Measurements from ENCODE around the gene AP5B1.

DNA sequence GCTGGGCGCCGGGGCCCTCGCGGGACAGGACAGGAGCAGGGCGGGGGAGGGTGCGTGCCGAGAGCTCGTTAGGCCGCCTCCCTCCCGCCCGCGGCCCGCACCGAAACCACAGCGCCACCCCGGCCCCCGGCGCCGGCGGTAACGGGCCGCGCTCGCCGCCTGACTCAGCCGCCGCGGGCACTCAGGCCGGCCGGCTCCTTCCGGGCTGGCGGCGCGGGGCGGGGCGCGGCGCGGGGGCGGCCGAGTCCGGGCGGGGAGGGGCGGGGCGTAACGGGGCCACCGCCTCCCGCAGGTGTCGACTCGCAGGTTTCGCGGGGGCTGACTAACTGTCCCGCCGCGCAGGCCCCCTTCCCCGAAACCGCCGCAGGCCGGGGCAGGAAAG is at the start of gene AP5B1:
- TF ChIP-seq, protein P1, sequence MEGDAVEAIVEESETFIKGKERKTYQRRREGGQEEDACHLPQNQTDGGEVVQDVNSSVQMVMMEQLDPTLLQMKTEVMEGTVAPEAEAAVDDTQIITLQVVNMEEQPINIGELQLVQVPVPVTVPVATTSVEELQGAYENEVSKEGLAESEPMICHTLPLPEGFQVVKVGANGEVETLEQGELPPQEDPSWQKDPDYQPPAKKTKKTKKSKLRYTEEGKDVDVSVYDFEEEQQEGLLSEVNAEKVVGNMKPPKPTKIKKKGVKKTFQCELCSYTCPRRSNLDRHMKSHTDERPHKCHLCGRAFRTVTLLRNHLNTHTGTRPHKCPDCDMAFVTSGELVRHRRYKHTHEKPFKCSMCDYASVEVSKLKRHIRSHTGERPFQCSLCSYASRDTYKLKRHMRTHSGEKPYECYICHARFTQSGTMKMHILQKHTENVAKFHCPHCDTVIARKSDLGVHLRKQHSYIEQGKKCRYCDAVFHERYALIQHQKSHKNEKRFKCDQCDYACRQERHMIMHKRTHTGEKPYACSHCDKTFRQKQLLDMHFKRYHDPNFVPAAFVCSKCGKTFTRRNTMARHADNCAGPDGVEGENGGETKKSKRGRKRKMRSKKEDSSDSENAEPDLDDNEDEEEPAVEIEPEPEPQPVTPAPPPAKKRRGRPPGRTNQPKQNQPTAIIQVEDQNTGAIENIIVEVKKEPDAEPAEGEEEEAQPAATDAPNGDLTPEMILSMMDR (tag by site-specific recombination; IDR thresholded peaks at IDR 0.05) = no peak
- TF ChIP-seq, protein P2, sequence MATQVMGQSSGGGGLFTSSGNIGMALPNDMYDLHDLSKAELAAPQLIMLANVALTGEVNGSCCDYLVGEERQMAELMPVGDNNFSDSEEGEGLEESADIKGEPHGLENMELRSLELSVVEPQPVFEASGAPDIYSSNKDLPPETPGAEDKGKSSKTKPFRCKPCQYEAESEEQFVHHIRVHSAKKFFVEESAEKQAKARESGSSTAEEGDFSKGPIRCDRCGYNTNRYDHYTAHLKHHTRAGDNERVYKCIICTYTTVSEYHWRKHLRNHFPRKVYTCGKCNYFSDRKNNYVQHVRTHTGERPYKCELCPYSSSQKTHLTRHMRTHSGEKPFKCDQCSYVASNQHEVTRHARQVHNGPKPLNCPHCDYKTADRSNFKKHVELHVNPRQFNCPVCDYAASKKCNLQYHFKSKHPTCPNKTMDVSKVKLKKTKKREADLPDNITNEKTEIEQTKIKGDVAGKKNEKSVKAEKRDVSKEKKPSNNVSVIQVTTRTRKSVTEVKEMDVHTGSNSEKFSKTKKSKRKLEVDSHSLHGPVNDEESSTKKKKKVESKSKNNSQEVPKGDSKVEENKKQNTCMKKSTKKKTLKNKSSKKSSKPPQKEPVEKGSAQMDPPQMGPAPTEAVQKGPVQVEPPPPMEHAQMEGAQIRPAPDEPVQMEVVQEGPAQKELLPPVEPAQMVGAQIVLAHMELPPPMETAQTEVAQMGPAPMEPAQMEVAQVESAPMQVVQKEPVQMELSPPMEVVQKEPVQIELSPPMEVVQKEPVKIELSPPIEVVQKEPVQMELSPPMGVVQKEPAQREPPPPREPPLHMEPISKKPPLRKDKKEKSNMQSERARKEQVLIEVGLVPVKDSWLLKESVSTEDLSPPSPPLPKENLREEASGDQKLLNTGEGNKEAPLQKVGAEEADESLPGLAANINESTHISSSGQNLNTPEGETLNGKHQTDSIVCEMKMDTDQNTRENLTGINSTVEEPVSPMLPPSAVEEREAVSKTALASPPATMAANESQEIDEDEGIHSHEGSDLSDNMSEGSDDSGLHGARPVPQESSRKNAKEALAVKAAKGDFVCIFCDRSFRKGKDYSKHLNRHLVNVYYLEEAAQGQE (tag by site-specific recombination; IDR thresholded peaks at IDR 0.05) = no peak
- TF ChIP-seq ZNF211 (tag by site-specific recombination; IDR thresholded peaks at IDR 0.05; ENCODE audit: low read depth) (no peak), TRIM28 (IDR thresholded peaks at IDR 0.05; ENCODE audit: borderline replicate concordance, low read length) (no peak)

Measured in HEK293 (cell line).